ENCODE data around the gene LENEP. TPM values are rescaled to one million over a fixed set of nuclear protein-coding genes. Genes with fewer than 3 reads are reported as not detected.
A peak's percentile ranks its signal among the peaks of the same experiment; 100 is the strongest.

Gene LENEP
- total and polyA plus RNA-seq, 7 experiments from 2014 or later: 1.4 to 3.2 (median 2.6) TPM; not detected in 4

- DNase-seq (no peak), ATAC-seq (no peak)
- Histone ChIP-seq H3K27ac (ENCODE audit: low read depth, low read length) (no peak overlapping the region), H3K9me3 (ENCODE audit: control insufficient read depth in 2 of 3, low read length in 3 of 3) (no peaks in the 10 kb centered on the region), H3K36me3 (ENCODE audit: control insufficient read depth in 2 of 3, insufficient read depth in 3 of 3, low read length in 3 of 3) (peaks cover 0 to 2% (median 0%) of the 10 kb centered on the region in 3 experiments), H3K27me3 (ENCODE audit: control insufficient read depth in 2 of 2, insufficient read depth in 2 of 2, low read length in 2 of 2) (no peaks in the 10 kb centered on the region), H3K4me3 (ENCODE audit: low read length) (no peak overlapping the region), H3K4me1 (ENCODE audit: control insufficient read depth in 2 of 2, insufficient read depth in 2 of 2, low read length in 2 of 2) (no peaks in the 10 kb centered on the region)
- H3K4me3 Mint-ChIP-seq: no peak overlapping the region
- peak overlapping the region in 5 of 9 donors; percentile 7 to 59 (median 53) for H3K27ac Mint-ChIP-seq
- H3K27me3 Mint-ChIP-seq: no peaks in the 10 kb centered on the region
- peaks cover 15 to 31% (median 27%) of the 10 kb centered on the region in 7 donors for H3K4me1 Mint-ChIP-seq
- CTCF ChIA-PET: no interaction called here
- intact Hi-C loops (cut with micrococcal nuclease): no loop called here
- peaks cover 0 to 4% (median 0%) of the 10 kb centered on the region in 11 donors for H3K9me3 Mint-ChIP-seq
- POLR2A ChIA-PET: no interaction called here
- peaks cover 0 to 5% (median 0%) of the 10 kb centered on the region in 5 donors for H3K36me3 Mint-ChIP-seq
Measured at GRCh38 chr1:155024315-155024714, 30.9 kb downstream of the LENEP start.

- intact Hi-C loops (cut with micrococcal nuclease): no loop called here
- no peak for ATAC-seq
- no peak for DNase-seq
- Mint-ChIP-seq H3K36me3 (peaks cover 0 to 2% (median 0%) of the 10 kb centered on the region in 5 donors), H3K27me3 (no peaks in the 10 kb centered on the region), H3K27ac (no peak overlapping the region), H3K4me1 (peaks cover 7 to 16% (median 12%) of the 10 kb centered on the region in 7 donors), H3K9me3 (peaks cover 0 to 3% (median 0%) of the 10 kb centered on the region in 11 donors), H3K4me3 (no peak overlapping the region)
- Histone ChIP-seq H3K27ac (ENCODE audit: low read depth, low read length) (no peak overlapping the region), H3K9me3 (ENCODE audit: control insufficient read depth in 2 of 3, low read length in 3 of 3) (no peaks in the 10 kb centered on the region), H3K27me3 (ENCODE audit: control insufficient read depth in 2 of 2, insufficient read depth in 2 of 2, low read length in 2 of 2) (no peaks in the 10 kb centered on the region), H3K36me3 (ENCODE audit: control insufficient read depth in 2 of 3, insufficient read depth in 3 of 3, low read length in 3 of 3) (no peaks in the 10 kb centered on the region), H3K4me1 (ENCODE audit: control insufficient read depth in 2 of 2, insufficient read depth in 2 of 2, low read length in 2 of 2) (no peaks in the 10 kb centered on the region), H3K4me3 (ENCODE audit: low read length) (no peak overlapping the region)
- CTCF ChIA-PET: interaction anchor here (1.1 kb wide), 1 partner anchor 14 kb away, joined by 3 read pairs; no protein-coding TSS in a partner anchor
- POLR2A ChIA-PET: no interaction called here
Measured at GRCh38 chr1:155026154-155026553, 32.8 kb downstream of the LENEP start.

GRCh38 chr1:155026588-155026987 is 33.2 kb downstream of the LENEP start:
- ATAC-seq (no peak), DNase-seq (no peak)
- ChIA-PET POLR2A (no interaction called here), CTCF (interaction anchor here (1.1 kb wide), 1 partner anchor 14 kb away, joined by 3 read pairs; no protein-coding TSS in a partner anchor)
- Histone ChIP-seq H3K36me3 (ENCODE audit: control insufficient read depth in 2 of 3, insufficient read depth in 3 of 3, low read length in 3 of 3) (no peaks in the 10 kb centered on the region), H3K27me3 (ENCODE audit: control insufficient read depth in 2 of 2, insufficient read depth in 2 of 2, low read length in 2 of 2) (no peaks in the 10 kb centered on the region), H3K4me3 (ENCODE audit: low read length) (no peak overlapping the region), H3K4me1 (ENCODE audit: control insufficient read depth in 2 of 2, insufficient read depth in 2 of 2, low read length in 2 of 2) (no peaks in the 10 kb centered on the region), H3K9me3 (ENCODE audit: control insufficient read depth in 2 of 3, low read length in 3 of 3) (no peaks in the 10 kb centered on the region), H3K27ac (ENCODE audit: low read depth, low read length) (no peak overlapping the region)
- no peak overlapping the region for H3K4me3 Mint-ChIP-seq
- no peak overlapping the region for H3K27ac Mint-ChIP-seq
- H3K4me1 Mint-ChIP-seq: peaks cover 6 to 15% (median 9%) of the 10 kb centered on the region in 7 donors
- intact Hi-C loops (cut with micrococcal nuclease): no loop called here
- peaks cover 0 to under 1% (median 0%) of the 10 kb centered on the region in 5 donors for H3K36me3 Mint-ChIP-seq
- H3K27me3 Mint-ChIP-seq: no peaks in the 10 kb centered on the region
- peaks cover 0 to 3% (median 0%) of the 10 kb centered on the region in 11 donors for H3K9me3 Mint-ChIP-seq

- no peaks in the 10 kb centered on the region for H3K9me3 Mint-ChIP-seq
- POLR2A ChIA-PET: no interaction called here
- ATAC-seq (no peak), DNase-seq (no peak)
- peaks cover 0 to 6% (median 0%) of the 10 kb centered on the region in 5 donors for H3K27me3 Mint-ChIP-seq
- intact Hi-C loops (cut with micrococcal nuclease): no loop called here
- Histone ChIP-seq H3K36me3 (ENCODE audit: control insufficient read depth in 2 of 3, insufficient read depth in 3 of 3, low read length in 3 of 3) (no peaks in the 10 kb centered on the region), H3K27ac (ENCODE audit: low read depth, low read length) (no peak overlapping the region), H3K9me3 (ENCODE audit: control insufficient read depth in 2 of 3, low read length in 3 of 3) (no peaks in the 10 kb centered on the region), H3K4me1 (ENCODE audit: control insufficient read depth in 2 of 2, insufficient read depth in 2 of 2, low read length in 2 of 2) (no peaks in the 10 kb centered on the region), H3K4me3 (ENCODE audit: low read length) (no peak overlapping the region), H3K27me3 (ENCODE audit: control insufficient read depth in 2 of 2, insufficient read depth in 2 of 2, low read length in 2 of 2) (no peaks in the 10 kb centered on the region)
- no peak overlapping the region for H3K27ac Mint-ChIP-seq
- H3K36me3 Mint-ChIP-seq: no peaks in the 10 kb centered on the region
- no peak overlapping the region for H3K4me3 Mint-ChIP-seq
- no peaks in the 10 kb centered on the region for H3K4me1 Mint-ChIP-seq
- CTCF ChIA-PET: no interaction called here
Measured at GRCh38 chr1:155029513-155030242, 36.3 kb downstream of the LENEP start.

- Mint-ChIP-seq H3K27me3 (peaks cover 0 to 10% (median 0%) of the 10 kb centered on the region in 5 donors), H3K9me3 (no peaks in the 10 kb centered on the region), H3K4me1 (peaks cover 0 to 2% (median 0%) of the 10 kb centered on the region in 7 donors), H3K4me3 (no peak overlapping the region), H3K27ac (no peak overlapping the region), H3K36me3 (no peaks in the 10 kb centered on the region)
- no peak for ATAC-seq
- ChIA-PET CTCF (no interaction called here), POLR2A (interaction anchor here (0.6 kb wide), 1 partner anchor 679 kb away, joined by 3 read pairs; no protein-coding TSS in a partner anchor)
- H3K4me1 ChIP-seq (ENCODE audit: control insufficient read depth in 2 of 2, insufficient read depth in 2 of 2, low read length in 2 of 2): no peaks in the 10 kb centered on the region
- H3K4me3 ChIP-seq (ENCODE audit: low read length): no peak overlapping the region
- no peaks in the 10 kb centered on the region for H3K27me3 ChIP-seq (ENCODE audit: control insufficient read depth in 2 of 2, insufficient read depth in 2 of 2, low read length in 2 of 2)
- intact Hi-C loops (cut with micrococcal nuclease): no loop called here
- no peaks in the 10 kb centered on the region for H3K36me3 ChIP-seq (ENCODE audit: control insufficient read depth in 2 of 3, insufficient read depth in 3 of 3, low read length in 3 of 3)
- DNase-seq: no peak
- H3K27ac ChIP-seq (ENCODE audit: low read depth, low read length): no peak overlapping the region
- H3K9me3 ChIP-seq (ENCODE audit: control insufficient read depth in 2 of 3, low read length in 3 of 3): no peaks in the 10 kb centered on the region
Measured at GRCh38 chr1:155030243-155030795, 36.9 kb downstream of the LENEP start.

GRCh38 chr1:155030899-155031298 is 37.5 kb downstream of the LENEP start:
- H3K27me3 Mint-ChIP-seq: peaks cover 0 to 13% (median 0%) of the 10 kb centered on the region in 5 donors
- CTCF ChIA-PET: no interaction called here
- H3K36me3 ChIP-seq (ENCODE audit: control insufficient read depth in 2 of 3, insufficient read depth in 3 of 3, low read length in 3 of 3): no peaks in the 10 kb centered on the region
- H3K4me1 ChIP-seq (ENCODE audit: control insufficient read depth in 2 of 2, insufficient read depth in 2 of 2, low read length in 2 of 2): no peaks in the 10 kb centered on the region
- no peaks in the 10 kb centered on the region for H3K36me3 Mint-ChIP-seq
- H3K27ac Mint-ChIP-seq: no peak overlapping the region
- POLR2A ChIA-PET: no interaction called here
- peaks cover 0 to 2% (median 0%) of the 10 kb centered on the region in 7 donors for H3K4me1 Mint-ChIP-seq
- H3K27ac ChIP-seq (ENCODE audit: low read depth, low read length): no peak overlapping the region
- ATAC-seq: no peak
- no peak overlapping the region for H3K4me3 Mint-ChIP-seq
- intact Hi-C loops (cut with micrococcal nuclease): no loop called here
- H3K9me3 Mint-ChIP-seq: no peaks in the 10 kb centered on the region
- no peak for DNase-seq
- H3K27me3 ChIP-seq (ENCODE audit: control insufficient read depth in 2 of 2, insufficient read depth in 2 of 2, low read length in 2 of 2): no peaks in the 10 kb centered on the region
- H3K4me3 ChIP-seq (ENCODE audit: low read length): no peak overlapping the region
- no peaks in the 10 kb centered on the region for H3K9me3 ChIP-seq (ENCODE audit: control insufficient read depth in 2 of 3, low read length in 3 of 3)
